ENCODE measurements around the gene SSC5D.
"Not testable (repeated sequence)": the region's sequence is repeated elsewhere in the genome, so short reads cannot be mapped to it uniquely, and the experiment has no call there.

DNA sequence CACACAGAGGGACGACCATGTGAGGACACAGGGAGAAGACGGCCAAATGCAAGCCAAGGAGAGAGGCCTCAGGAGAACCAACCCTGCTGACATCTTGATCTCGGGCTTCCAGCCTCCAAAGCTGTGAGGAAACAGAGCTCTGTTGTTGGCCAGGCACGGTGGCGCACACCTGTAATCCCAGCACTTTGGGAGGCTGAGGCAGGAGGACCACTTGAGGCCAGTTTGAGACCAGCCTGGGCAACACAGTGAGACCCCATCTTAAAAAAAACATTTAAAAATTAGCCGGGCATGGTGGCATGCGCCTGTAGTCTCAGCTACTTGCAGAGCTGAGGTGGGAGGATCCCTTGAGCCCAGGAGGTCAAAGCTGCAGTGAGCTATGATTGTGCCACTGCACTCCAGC, 46.0 kb downstream of the SSC5D start:
- TF ChIP-seq CTCF (IDR thresholded peaks at IDR 0.05); POLR2A (IDR thresholded peaks at IDR 0.05); POLR2AphosphoS5 (IDR thresholded peaks at IDR 0.05; ENCODE audit: insufficient read depth in 1 of 2, low read depth in 1 of 2): not testable (repeated sequence)

All from vagina (tissue), 2 donors.